GM12878 (cell line): Measurements from ENCODE around the gene LTA. TPM values are rescaled to one million over a fixed set of nuclear protein-coding genes. Genes with fewer than 3 reads are reported as not detected.
A peak's percentile ranks its signal among the peaks of the same experiment; 100 is the strongest.

Experiments
- ETV6 ChIP-seq, 2 experiments: fragments of 450-650 bp in 1 of 2; IDR thresholded peaks in 1 of 2; conservative IDR thresholded peaks in 1 of 2; 2 replicates each; pipeline ENCODE4 v1.6.1; 2014; ENCODE audit warnings: antibody characterized with exemption in 1 of 2, borderline replicate concordance in 1 of 2, low read depth in 1 of 2, mild to moderate bottlenecking in 1 of 2, moderate library complexity in 1 of 2
- NR2F1 ChIP-seq: fragments of 450-650 bp; conservative IDR thresholded peaks from 2 replicates; pipeline ENCODE4 v1.6.1; 2017; ENCODE audit warnings: mild to moderate bottlenecking
- NRF1 ChIP-seq: conservative IDR thresholded peaks from 2 replicates; pipeline ENCODE4 v1.6.1; 2011; ENCODE audit warnings: mild to moderate bottlenecking, low read depth, low read length, improper control_type of control experiment
- RB1 ChIP-seq: fragments of 450-650 bp; formaldehyde crosslinking; IDR thresholded peaks from 2 replicates; pipeline ENCODE4 v1.6.1; 2017; ENCODE audit warnings: mild to moderate bottlenecking, borderline replicate concordance
- RFX5 ChIP-seq: IDR thresholded peaks from 2 replicates; pipeline ENCODE4 v1.6.1; 2011; ENCODE audit warnings: low read depth, low read length, improper control_type of control experiment
- TBL1XR1 ChIP-seq: IDR thresholded peaks from 2 replicates; pipeline ENCODE4 v1.6.1; 2012; ENCODE audit warnings: low read depth, low read length, improper control_type of control experiment
- YY1 ChIP-seq: IDR thresholded peaks from 2 replicates; pipeline ENCODE4 v1.6.1; 2011; ENCODE audit warnings: low read depth, mild to moderate bottlenecking, low read length
- polyA plus RNA-seq, 11 experiments: library from polyadenylated mRNA; depleted of rRNA in 4 of 11; unstranded in 6 of 11; stranded (reverse) in 5 of 11; fragments of >200 nt; fragmentation: Nextera tagmentation in 4 of 11; fragmentation: Illumina TruSeq in 1 of 11; extraction: Ambion mirVana in 4 of 11; extraction: Trizol in 1 of 11; gene quantifications; 1 replicate in 1 of 11; 2 replicates in 10 of 11; pipeline versions ENCODE4 v1.2.1 to v1.2.3, GENCODE V29; 2011 to 2016; ENCODE audit warnings: inconsistent platforms in 2 of 11, missing spikeins in 2 of 11, low read depth in 1 of 11
- total RNA-seq, 4 experiments: library from RNA; depleted of rRNA in 3 of 4; stranded (reverse); fragments of >200 nt in 3 of 4; fragmentation: Illumina TruSeq in 1 of 4; extraction: Trizol in 1 of 4; gene quantifications; 2 replicates each; pipeline versions ENCODE4 v1.2.1 to v1.2.3, GENCODE V29; 2013 to 2021
- TF ChIP-seq, protein P1 (sequence below): fragments of 450-650 bp; IDR thresholded peaks from 2 replicates; pipeline ENCODE4 v1.6.1; 2017; ENCODE audit warnings: mild to moderate bottlenecking, moderate library complexity
- TF ChIP-seq, protein P2 (sequence below): fragments of 450-650 bp; IDR thresholded peaks from 2 replicates; pipeline ENCODE4 v1.6.1; 2017; ENCODE audit warnings: low read depth, mild to moderate bottlenecking, moderate library complexity
- TF ChIP-seq, protein P3 (sequence below): IDR thresholded peaks from 2 replicates; pipeline ENCODE4 v1.6.1; 2011; ENCODE audit warnings: borderline replicate concordance, low read depth, mild to moderate bottlenecking, moderate library complexity, low read length; ENCODE audit not compliant: insufficient read depth, poor library complexity, severe bottlenecking
- TF ChIP-seq, protein P4 (sequence below): fragments of 450-650 bp; formaldehyde crosslinking; IDR thresholded peaks from 2 replicates; pipeline ENCODE4 v1.4.0; 2020; ENCODE audit warnings: mild to moderate bottlenecking, moderate library complexity

The LTA gene
- total and polyA plus RNA-seq, 10 of the 15 experiments (the other 5 are each of a cell fraction or from before 2014, with no cell fraction given) = 27.5 to 100 (median 75.1) TPM

GRCh38 chr6:31559958-31560696 lies 12.0 kb upstream of the LTA start (continued):
- TF ChIP-seq YY1 (peak; percentile 46; the same call in 1 of the 2 replicates), RFX5 (no peak), NR2F1 (peak; percentile 93), NRF1 (no peak), RB1 (no peak; the same call in 1 of the 2 replicates), TBL1XR1 (peak; percentile 95), ETV6 (conservative IDR thresholded peaks at IDR 0.05 in 1 of 2, IDR thresholded peaks at IDR 0.05 in 1 of 2; ENCODE audit: borderline replicate concordance in 1 of 2, low read depth in 1 of 2) (peak in 1 of 2 experiments; percentile 99; a peak in 2 of 4 replicates)
- TF ChIP-seq, protein P1, sequence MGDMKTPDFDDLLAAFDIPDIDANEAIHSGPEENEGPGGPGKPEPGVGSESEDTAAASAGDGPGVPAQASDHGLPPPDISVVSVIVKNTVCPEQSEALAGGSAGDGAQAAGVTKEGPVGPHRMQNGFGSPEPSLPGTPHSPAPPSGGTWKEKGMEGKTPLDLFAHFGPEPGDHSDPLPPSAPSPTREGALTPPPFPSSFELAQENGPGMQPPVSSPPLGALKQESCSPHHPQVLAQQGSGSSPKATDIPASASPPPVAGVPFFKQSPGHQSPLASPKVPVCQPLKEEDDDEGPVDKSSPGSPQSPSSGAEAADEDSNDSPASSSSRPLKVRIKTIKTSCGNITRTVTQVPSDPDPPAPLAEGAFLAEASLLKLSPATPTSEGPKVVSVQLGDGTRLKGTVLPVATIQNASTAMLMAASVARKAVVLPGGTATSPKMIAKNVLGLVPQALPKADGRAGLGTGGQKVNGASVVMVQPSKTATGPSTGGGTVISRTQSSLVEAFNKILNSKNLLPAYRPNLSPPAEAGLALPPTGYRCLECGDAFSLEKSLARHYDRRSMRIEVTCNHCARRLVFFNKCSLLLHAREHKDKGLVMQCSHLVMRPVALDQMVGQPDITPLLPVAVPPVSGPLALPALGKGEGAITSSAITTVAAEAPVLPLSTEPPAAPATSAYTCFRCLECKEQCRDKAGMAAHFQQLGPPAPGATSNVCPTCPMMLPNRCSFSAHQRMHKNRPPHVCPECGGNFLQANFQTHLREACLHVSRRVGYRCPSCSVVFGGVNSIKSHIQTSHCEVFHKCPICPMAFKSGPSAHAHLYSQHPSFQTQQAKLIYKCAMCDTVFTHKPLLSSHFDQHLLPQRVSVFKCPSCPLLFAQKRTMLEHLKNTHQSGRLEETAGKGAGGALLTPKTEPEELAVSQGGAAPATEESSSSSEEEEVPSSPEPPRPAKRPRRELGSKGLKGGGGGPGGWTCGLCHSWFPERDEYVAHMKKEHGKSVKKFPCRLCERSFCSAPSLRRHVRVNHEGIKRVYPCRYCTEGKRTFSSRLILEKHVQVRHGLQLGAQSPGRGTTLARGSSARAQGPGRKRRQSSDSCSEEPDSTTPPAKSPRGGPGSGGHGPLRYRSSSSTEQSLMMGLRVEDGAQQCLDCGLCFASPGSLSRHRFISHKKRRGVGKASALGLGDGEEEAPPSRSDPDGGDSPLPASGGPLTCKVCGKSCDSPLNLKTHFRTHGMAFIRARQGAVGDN = 0 out of 2 replicates have a peak, but pooled peaks have one; percentile 22
- TF ChIP-seq, protein P2, sequence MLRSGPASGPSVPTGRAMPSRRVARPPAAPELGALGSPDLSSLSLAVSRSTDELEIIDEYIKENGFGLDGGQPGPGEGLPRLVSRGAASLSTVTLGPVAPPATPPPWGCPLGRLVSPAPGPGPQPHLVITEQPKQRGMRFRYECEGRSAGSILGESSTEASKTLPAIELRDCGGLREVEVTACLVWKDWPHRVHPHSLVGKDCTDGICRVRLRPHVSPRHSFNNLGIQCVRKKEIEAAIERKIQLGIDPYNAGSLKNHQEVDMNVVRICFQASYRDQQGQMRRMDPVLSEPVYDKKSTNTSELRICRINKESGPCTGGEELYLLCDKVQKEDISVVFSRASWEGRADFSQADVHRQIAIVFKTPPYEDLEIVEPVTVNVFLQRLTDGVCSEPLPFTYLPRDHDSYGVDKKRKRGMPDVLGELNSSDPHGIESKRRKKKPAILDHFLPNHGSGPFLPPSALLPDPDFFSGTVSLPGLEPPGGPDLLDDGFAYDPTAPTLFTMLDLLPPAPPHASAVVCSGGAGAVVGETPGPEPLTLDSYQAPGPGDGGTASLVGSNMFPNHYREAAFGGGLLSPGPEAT = peak; percentile 67; the same call in 1 of the 2 replicates
- TF ChIP-seq, protein P3, sequence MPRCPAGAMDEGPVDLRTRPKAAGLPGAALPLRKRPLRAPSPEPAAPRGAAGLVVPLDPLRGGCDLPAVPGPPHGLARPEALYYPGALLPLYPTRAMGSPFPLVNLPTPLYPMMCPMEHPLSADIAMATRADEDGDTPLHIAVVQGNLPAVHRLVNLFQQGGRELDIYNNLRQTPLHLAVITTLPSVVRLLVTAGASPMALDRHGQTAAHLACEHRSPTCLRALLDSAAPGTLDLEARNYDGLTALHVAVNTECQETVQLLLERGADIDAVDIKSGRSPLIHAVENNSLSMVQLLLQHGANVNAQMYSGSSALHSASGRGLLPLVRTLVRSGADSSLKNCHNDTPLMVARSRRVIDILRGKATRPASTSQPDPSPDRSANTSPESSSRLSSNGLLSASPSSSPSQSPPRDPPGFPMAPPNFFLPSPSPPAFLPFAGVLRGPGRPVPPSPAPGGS = peak; percentile 87
- TF ChIP-seq, protein P4, sequence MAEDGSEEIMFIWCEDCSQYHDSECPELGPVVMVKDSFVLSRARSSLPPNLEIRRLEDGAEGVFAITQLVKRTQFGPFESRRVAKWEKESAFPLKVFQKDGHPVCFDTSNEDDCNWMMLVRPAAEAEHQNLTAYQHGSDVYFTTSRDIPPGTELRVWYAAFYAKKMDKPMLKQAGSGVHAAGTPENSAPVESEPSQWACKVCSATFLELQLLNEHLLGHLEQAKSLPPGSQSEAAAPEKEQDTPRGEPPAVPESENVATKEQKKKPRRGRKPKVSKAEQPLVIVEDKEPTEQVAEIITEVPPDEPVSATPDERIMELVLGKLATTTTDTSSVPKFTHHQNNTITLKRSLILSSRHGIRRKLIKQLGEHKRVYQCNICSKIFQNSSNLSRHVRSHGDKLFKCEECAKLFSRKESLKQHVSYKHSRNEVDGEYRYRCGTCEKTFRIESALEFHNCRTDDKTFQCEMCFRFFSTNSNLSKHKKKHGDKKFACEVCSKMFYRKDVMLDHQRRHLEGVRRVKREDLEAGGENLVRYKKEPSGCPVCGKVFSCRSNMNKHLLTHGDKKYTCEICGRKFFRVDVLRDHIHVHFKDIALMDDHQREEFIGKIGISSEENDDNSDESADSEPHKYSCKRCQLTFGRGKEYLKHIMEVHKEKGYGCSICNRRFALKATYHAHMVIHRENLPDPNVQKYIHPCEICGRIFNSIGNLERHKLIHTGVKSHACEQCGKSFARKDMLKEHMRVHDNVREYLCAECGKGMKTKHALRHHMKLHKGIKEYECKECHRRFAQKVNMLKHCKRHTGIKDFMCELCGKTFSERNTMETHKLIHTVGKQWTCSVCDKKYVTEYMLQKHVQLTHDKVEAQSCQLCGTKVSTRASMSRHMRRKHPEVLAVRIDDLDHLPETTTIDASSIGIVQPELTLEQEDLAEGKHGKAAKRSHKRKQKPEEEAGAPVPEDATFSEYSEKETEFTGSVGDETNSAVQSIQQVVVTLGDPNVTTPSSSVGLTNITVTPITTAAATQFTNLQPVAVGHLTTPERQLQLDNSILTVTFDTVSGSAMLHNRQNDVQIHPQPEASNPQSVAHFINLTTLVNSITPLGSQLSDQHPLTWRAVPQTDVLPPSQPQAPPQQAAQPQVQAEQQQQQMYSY (CRISPR knock-in tag) = no peak
